Fibroblast of lung (primary cell): ENCODE measurements around the gene MTERF4. TPM values are rescaled to one million over a fixed set of nuclear protein-coding genes. Genes with fewer than 3 reads are reported as not detected.

Experiments
- DNase-seq, 2 donors: peaks; one replicate each; pipeline versions ENCODE4 v3.0.0 to v3.0.0-alpha.2; 2010; ENCODE audit warnings: low read depth in 2 of 2
- H2AFZ ChIP-seq: 2 replicates; pipeline ENCODE4 v1.5.1; 2012; ENCODE audit warnings: low read length, control low read depth, inconsistent platforms
- H3K27ac ChIP-seq: 2 replicates; pipeline ENCODE4 v1.5.1; 2011; ENCODE audit warnings: low read length, control low read depth; ENCODE audit not compliant: insufficient read depth
- H3K27me3 ChIP-seq: 2 replicates; pipeline ENCODE4 v1.5.1; 2011; ENCODE audit warnings: mild to moderate bottlenecking, low read length; ENCODE audit not compliant: control insufficient read depth, insufficient read depth
- H3K36me3 ChIP-seq: 2 replicates; pipeline ENCODE4 v1.5.1; 2011; ENCODE audit warnings: low read length; ENCODE audit not compliant: control insufficient read depth, insufficient read depth
- H3K4me1 ChIP-seq: 2 replicates; pipeline ENCODE4 v1.5.1; 2011; ENCODE audit warnings: low read length; ENCODE audit not compliant: control insufficient read depth, insufficient read depth; ENCODE audit errors: extremely low read depth
- H3K4me2 ChIP-seq: 2 replicates; pipeline ENCODE4 v1.5.1; 2011; ENCODE audit warnings: low read length, control low read depth; ENCODE audit not compliant: insufficient read depth; ENCODE audit errors: extremely low read depth
- H3K4me3 ChIP-seq, 4 experiments: fragments of 200-600 bp in 1 of 4; sonication (generic) in 1 of 4; replicated peaks in 1 of 4; 2 replicates each; pipeline ENCODE4 v1.5.1; 2011 to 2016; ENCODE audit warnings: low read length in 4 of 4, low read depth in 3 of 4, mild to moderate bottlenecking in 3 of 4, control low read depth in 2 of 4, inconsistent platforms in 1 of 4, mixed read lengths in 1 of 4; ENCODE audit not compliant: insufficient read depth in 1 of 4; ENCODE audit errors: control extremely low read depth in 1 of 4
- H3K79me2 ChIP-seq: 2 replicates; pipeline ENCODE4 v1.5.1; 2012; ENCODE audit warnings: mild to moderate bottlenecking, low read length, inconsistent platforms; ENCODE audit not compliant: control insufficient read depth, insufficient read depth
- H3K9ac ChIP-seq: 2 replicates; pipeline ENCODE4 v1.5.1; 2011; ENCODE audit warnings: mild to moderate bottlenecking, low read length, control low read depth; ENCODE audit not compliant: insufficient read depth
- H3K9me3 ChIP-seq: 2 replicates; pipeline ENCODE4 v1.5.1; 2012; ENCODE audit warnings: low read depth, low read length; ENCODE audit not compliant: control insufficient read depth, insufficient read depth
- H4K20me1 ChIP-seq: 2 replicates; pipeline ENCODE4 v1.5.1; 2011; ENCODE audit warnings: low read length; ENCODE audit not compliant: control insufficient read depth, insufficient read depth; ENCODE audit errors: extremely low read depth
- EZH2 ChIP-seq: IDR thresholded peaks from 2 replicates; pipeline ENCODE4 v1.5.1; 2012; ENCODE audit warnings: low read length, control low read depth, mild to moderate bottlenecking; ENCODE audit errors: missing control alignments
- polyA plus RNA-seq, 2 donors: library from polyadenylated mRNA; depleted of rRNA in 1 of 2; stranded (reverse) in 1 of 2; unstranded in 1 of 2; fragments of >200 nt; gene quantifications; 2 replicates each; pipeline ENCODE4 v1.2.1, GENCODE V29; 2011 to 2012; ENCODE audit warnings: missing spikeins in 1 of 2
- total RNA-seq: library from RNA; depleted of rRNA; stranded (reverse); fragments of >200 nt; gene quantifications from 2 replicates; pipeline ENCODE4 v1.2.1, GENCODE V29; 2014
- TF ChIP-seq, protein P1 (sequence below), 2 donors: IDR thresholded peaks in 1 of 2; conservative IDR thresholded peaks in 1 of 2; 1 replicate in 1 of 2; 2 replicates in 1 of 2; pipeline ENCODE4 v1.5.1; 2011 to 2012; ENCODE audit warnings: low read length in 2 of 2, control low read depth in 1 of 2, inconsistent platforms in 1 of 2, low read depth in 1 of 2, mild to moderate bottlenecking in 1 of 2

Gene MTERF4
- total and polyA plus RNA-seq, 2 donors (not counting 1 experiment from before 2014, with no cell fraction given), result 31.7 to 35.5 TPM

GRCh38 chr2:241132538-241133435, 30.7 kb upstream of the MTERF4 start:
- Histone ChIP-seq H3K4me3 (no peak overlapping the region), H3K4me2 (no peak overlapping the region), H3K9me3 (no peaks in the 10 kb centered on the region), H3K27ac (no peak overlapping the region), H3K4me1 (no peaks in the 10 kb centered on the region), H3K9ac (no peak overlapping the region), H3K79me2 (no peaks in the 10 kb centered on the region), H3K27me3 (no peaks in the 10 kb centered on the region), H3K36me3 (peaks cover 1% of the 10 kb centered on the region), H2AFZ (no peak overlapping the region), H4K20me1 (no peaks in the 10 kb centered on the region)
- TF ChIP-seq EZH2, result no peak
- TF ChIP-seq, protein P1, sequence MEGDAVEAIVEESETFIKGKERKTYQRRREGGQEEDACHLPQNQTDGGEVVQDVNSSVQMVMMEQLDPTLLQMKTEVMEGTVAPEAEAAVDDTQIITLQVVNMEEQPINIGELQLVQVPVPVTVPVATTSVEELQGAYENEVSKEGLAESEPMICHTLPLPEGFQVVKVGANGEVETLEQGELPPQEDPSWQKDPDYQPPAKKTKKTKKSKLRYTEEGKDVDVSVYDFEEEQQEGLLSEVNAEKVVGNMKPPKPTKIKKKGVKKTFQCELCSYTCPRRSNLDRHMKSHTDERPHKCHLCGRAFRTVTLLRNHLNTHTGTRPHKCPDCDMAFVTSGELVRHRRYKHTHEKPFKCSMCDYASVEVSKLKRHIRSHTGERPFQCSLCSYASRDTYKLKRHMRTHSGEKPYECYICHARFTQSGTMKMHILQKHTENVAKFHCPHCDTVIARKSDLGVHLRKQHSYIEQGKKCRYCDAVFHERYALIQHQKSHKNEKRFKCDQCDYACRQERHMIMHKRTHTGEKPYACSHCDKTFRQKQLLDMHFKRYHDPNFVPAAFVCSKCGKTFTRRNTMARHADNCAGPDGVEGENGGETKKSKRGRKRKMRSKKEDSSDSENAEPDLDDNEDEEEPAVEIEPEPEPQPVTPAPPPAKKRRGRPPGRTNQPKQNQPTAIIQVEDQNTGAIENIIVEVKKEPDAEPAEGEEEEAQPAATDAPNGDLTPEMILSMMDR (conservative IDR thresholded peaks at IDR 0.05 in 1 of 2, IDR thresholded peaks at IDR 0.05 in 1 of 2; ENCODE audit: low read depth in 1 of 2, low read length in 2 of 2), result no peak
- no peak for DNase-seq

DNA sequence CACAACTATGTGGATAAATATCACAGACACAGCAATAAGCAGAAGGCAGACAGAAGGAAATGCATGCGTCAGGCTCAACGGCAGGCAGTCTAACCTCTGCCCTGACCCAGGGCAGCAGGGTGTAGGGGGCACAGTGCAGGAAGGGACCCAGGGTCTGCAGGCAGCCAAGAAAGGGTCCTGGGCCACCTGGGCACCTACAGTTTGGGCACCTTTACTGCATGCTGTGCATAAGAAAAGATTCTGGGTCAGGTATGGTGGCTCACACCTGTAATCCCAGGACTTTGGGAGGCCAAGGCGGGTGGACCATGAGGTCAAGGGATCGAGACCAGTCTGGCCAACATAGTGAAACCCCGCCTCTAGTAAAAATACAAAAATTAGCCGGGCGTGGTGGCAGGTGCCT, 29.4 kb upstream of the MTERF4 start:
- H3K27me3 ChIP-seq, result no peaks in the 10 kb centered on the region
- no peak overlapping the region for H3K4me2 ChIP-seq
- no peak for DNase-seq
- no peak overlapping the region for H2AFZ ChIP-seq
- no peak overlapping the region for H3K9ac ChIP-seq
- no peaks in the 10 kb centered on the region for H3K9me3 ChIP-seq
- no peaks in the 10 kb centered on the region for H4K20me1 ChIP-seq
- H3K27ac ChIP-seq, result no peak overlapping the region
- no peaks in the 10 kb centered on the region for H3K79me2 ChIP-seq
- no peaks in the 10 kb centered on the region for H3K4me1 ChIP-seq
- no peak for TF ChIP-seq EZH2
- TF ChIP-seq, protein P1 (conservative IDR thresholded peaks at IDR 0.05 in 1 of 2, IDR thresholded peaks at IDR 0.05 in 1 of 2; ENCODE audit: low read depth in 1 of 2, low read length in 2 of 2), result no peak
- H3K4me3 ChIP-seq, result no peak overlapping the region
- H3K36me3 ChIP-seq, result peaks cover 1% of the 10 kb centered on the region

- H4K20me1 ChIP-seq, result no peaks in the 10 kb centered on the region
- DNase-seq, result no peak
These were observed 28.2 kb upstream of the MTERF4 start for GRCh38 chr2:241130316-241130715.

More at GRCh38 chr2:241130316-241130715, 28.2 kb upstream of the MTERF4 start:
- H3K9ac ChIP-seq, result no peak overlapping the region
- H3K4me3 ChIP-seq, result no peak overlapping the region
- H3K79me2 ChIP-seq, result no peaks in the 10 kb centered on the region
- no peak overlapping the region for H3K27ac ChIP-seq
- TF ChIP-seq EZH2, result no peak
- TF ChIP-seq, protein P1 (conservative IDR thresholded peaks at IDR 0.05 in 1 of 2, IDR thresholded peaks at IDR 0.05 in 1 of 2; ENCODE audit: low read depth in 1 of 2, low read length in 2 of 2), result no peak
- H2AFZ ChIP-seq, result no peak overlapping the region
- H3K27me3 ChIP-seq, result no peaks in the 10 kb centered on the region
- H3K4me2 ChIP-seq, result no peak overlapping the region
- no peaks in the 10 kb centered on the region for H3K9me3 ChIP-seq
- H3K36me3 ChIP-seq, result peaks cover 4% of the 10 kb centered on the region
- no peaks in the 10 kb centered on the region for H3K4me1 ChIP-seq
